BLaER1 treated with 17β-estradiol and CSF1 and Interleukin-3, amounts not matched to agents 10 nM and 100 nM (cell line): Measurements from ENCODE around the gene LRRC25.

Source experiments
- H3K27ac ChIP-seq, 11 experiments: shearing (Covaris generic); formaldehyde crosslinking; 2 replicates each; pipeline ENCODE4 v1.8.1; 2022
- H3K27me3 ChIP-seq, 11 experiments: shearing (Covaris generic); formaldehyde crosslinking; 2 replicates each; pipeline ENCODE4 v1.8.1; 2022
- H3K36me3 ChIP-seq, 11 experiments: shearing (Covaris generic); formaldehyde crosslinking; 2 replicates each; pipeline ENCODE4 v1.8.1; 2022
- H3K4me1 ChIP-seq, 10 experiments: shearing (Covaris generic); formaldehyde crosslinking; 2 replicates each; pipeline ENCODE4 v1.8.1; 2022
- H3K4me2 ChIP-seq, 11 experiments: shearing (Covaris generic); formaldehyde crosslinking; 2 replicates each; pipeline ENCODE4 v1.8.1; 2022
- H3K4me3 ChIP-seq, 10 experiments: shearing (Covaris generic); formaldehyde crosslinking; 2 replicates each; pipeline ENCODE4 v1.8.1; 2022
- H3K9ac ChIP-seq, 11 experiments: shearing (Covaris generic); formaldehyde crosslinking; 2 replicates each; pipeline ENCODE4 v1.8.1; 2022
- H3K9me3 ChIP-seq, 11 experiments: shearing (Covaris generic); formaldehyde crosslinking; replicated peaks in 1 of 11; 2 replicates each; pipeline ENCODE4 v1.8.1; 2022
- H4K20me1 ChIP-seq, 11 experiments: shearing (Covaris generic); formaldehyde crosslinking; 2 replicates each; pipeline ENCODE4 v1.8.1; 2022
- Cebpa-rat ChIP-seq, 11 experiments: shearing (Covaris generic); IDR thresholded peaks; 2 replicates each; pipeline ENCODE4 v1.8.1; 2022

The LRRC25 gene

GRCh38 chr19:18397242-18398202 is at the start of gene LRRC25:
Gene LRRC25 (minus strand): TSS chr19:18397622. CDS start chr19:18396963, 659 bp downstream.
- Histone ChIP-seq H4K20me1 (peaks cover 0 to 30% (median 0%) of the 10 kb centered on the region in 11 experiments; a peak in 4 of 22 replicates), H3K4me2 (peak within 1 kb of the TSS; percentile 27 to 99 (median 74); a peak in 21 of 22 replicates), H3K9ac (peak within 1 kb of the TSS in 5 of 11 experiments; percentile 10 to 86 (median 77); a peak in 8 of 22 replicates), H3K27me3 (peaks cover 0 to 18% (median 0%) of the 10 kb centered on the region in 11 experiments; a peak in 4 of 22 replicates), H3K36me3 (peaks cover 0 to 45% (median 0%) of the 10 kb centered on the region in 11 experiments; a peak in 6 of 22 replicates), H3K27ac (peak within 1 kb of the TSS in 4 of 11 experiments; percentile 22 to 85 (median 84); a peak in 8 of 22 replicates), H3K4me1 (peaks cover 23 to 100% (median 51%) of the 10 kb centered on the region in 10 experiments), H3K4me3 (peak within 1 kb of the TSS in 5 of 10 experiments; percentile 31 to 97 (median 76); a peak in 10 of 20 replicates), H3K9me3 (no peaks in the 10 kb centered on the region)
- TF ChIP-seq Cebpa-rat (IDR thresholded peaks at IDR 0.05): no peak

GRCh38 chr19:18446811-18447359 is 49.5 kb upstream of the LRRC25 start:
- H3K4me1 ChIP-seq: peaks cover 47 to 62% (median 56%) of the 10 kb centered on the region in 10 experiments
- H3K36me3 ChIP-seq: peaks cover 62 to 97% (median 79%) of the 10 kb centered on the region in 11 experiments
- no peak overlapping the region for H3K27ac ChIP-seq
- H3K9me3 ChIP-seq: no peaks in the 10 kb centered on the region
- peaks cover 49 to 98% (median 82%) of the 10 kb centered on the region in 11 experiments for H4K20me1 ChIP-seq
- no peaks in the 10 kb centered on the region for H3K27me3 ChIP-seq
- peak overlapping the region in 3 of 11 experiments; percentile 21 to 35 (median 33); a peak in 2 of 22 replicates for H3K9ac ChIP-seq
- H3K4me3 ChIP-seq: no peak overlapping the region
- TF ChIP-seq Cebpa-rat (IDR thresholded peaks at IDR 0.05): no peak
- H3K4me2 ChIP-seq: peak overlapping the region in 1 of 11 experiments; percentile 18; a peak in 1 of 22 replicates

GRCh38 chr19:18446145-18446810 is 48.9 kb upstream of the LRRC25 start:
- Histone ChIP-seq H3K4me1 (peaks cover 41 to 57% (median 50%) of the 10 kb centered on the region in 10 experiments), H3K4me3 (no peak overlapping the region), H3K9me3 (no peaks in the 10 kb centered on the region), H3K27me3 (no peaks in the 10 kb centered on the region), H3K9ac (peak overlapping the region in 8 of 11 experiments; percentile 11 to 49 (median 26); a peak in 4 of 22 replicates), H3K27ac (peak overlapping the region in 1 of 11 experiments; percentile 34; a peak in 2 of 22 replicates), H4K20me1 (peaks cover 44 to 98% (median 80%) of the 10 kb centered on the region in 11 experiments), H3K4me2 (peak overlapping the region in 9 of 11 experiments; percentile 18 to 67 (median 56); a peak in 16 of 22 replicates), H3K36me3 (peaks cover 62 to 95% (median 79%) of the 10 kb centered on the region in 11 experiments)
- no peak for TF ChIP-seq Cebpa-rat (IDR thresholded peaks at IDR 0.05)

DNA sequence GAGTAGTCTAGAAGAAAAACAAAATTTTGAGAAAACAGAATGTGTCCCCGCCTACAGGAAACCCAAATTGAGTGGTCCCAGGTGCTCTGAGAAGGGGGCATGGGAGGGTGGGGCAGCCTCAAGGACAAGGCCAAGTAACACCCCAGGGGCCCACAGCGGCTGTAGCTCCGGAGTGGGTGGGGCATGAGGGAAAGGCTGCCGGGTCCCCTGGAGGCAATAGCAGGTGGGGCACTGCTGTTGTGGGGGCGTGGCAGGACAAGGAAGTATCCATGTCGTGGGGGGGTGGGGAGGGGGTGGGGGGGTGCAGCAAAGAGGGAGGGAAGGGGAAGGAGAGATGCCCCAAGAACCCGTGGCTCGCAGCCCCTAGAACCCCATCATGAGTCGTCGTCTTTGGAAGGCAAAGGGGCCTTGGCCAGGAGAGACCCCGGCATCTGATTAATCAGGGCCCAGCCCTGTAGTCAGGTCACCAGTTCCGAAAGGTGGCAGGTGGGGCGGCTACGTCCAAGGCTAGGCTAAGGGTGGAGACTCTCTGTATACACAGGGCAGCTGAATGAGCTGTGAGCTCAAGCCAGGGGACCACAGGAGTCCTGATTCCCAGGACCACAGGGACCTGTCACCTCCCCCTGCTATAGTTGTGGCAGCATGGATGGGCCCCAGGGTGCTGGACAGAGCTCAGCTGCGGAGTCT is 48.0 kb upstream of the LRRC25 start:
- Histone ChIP-seq H3K27me3 (no peaks in the 10 kb centered on the region), H3K36me3 (peaks cover 59 to 86% (median 75%) of the 10 kb centered on the region in 11 experiments), H3K9ac (peak overlapping the region in 8 of 11 experiments; percentile 11 to 54 (median 31); a peak in 5 of 22 replicates), H3K4me3 (no peak overlapping the region), H3K4me2 (peak overlapping the region in 8 of 11 experiments; percentile 33 to 77 (median 62); a peak in 17 of 22 replicates), H3K9me3 (no peaks in the 10 kb centered on the region), H4K20me1 (peaks cover 43 to 98% (median 82%) of the 10 kb centered on the region in 11 experiments), H3K27ac (peak overlapping the region in 1 of 11 experiments; percentile 34; a peak in 3 of 22 replicates), H3K4me1 (peaks cover 32 to 56% (median 49%) of the 10 kb centered on the region in 10 experiments)
- no peak for TF ChIP-seq Cebpa-rat (IDR thresholded peaks at IDR 0.05)

- peak overlapping the region in 3 of 11 experiments; percentile 14 to 30 (median 20); a peak in 4 of 22 replicates for H3K27ac ChIP-seq
These were observed 47.1 kb upstream of the LRRC25 start for GRCh38 chr19:18444513-18444912.

GRCh38 chr19:18443831-18444230 is 46.4 kb upstream of the LRRC25 start:
- Histone ChIP-seq H3K4me2 (peak overlapping the region in 10 of 11 experiments; percentile 7 to 77 (median 58); a peak in 16 of 22 replicates), H3K4me3 (no peak overlapping the region; a peak in 2 of 20 replicates), H3K9ac (peak overlapping the region in 9 of 11 experiments; percentile 10 to 65 (median 45); a peak in 14 of 22 replicates), H3K27me3 (no peaks in the 10 kb centered on the region), H3K4me1 (peaks cover 37 to 68% (median 60%) of the 10 kb centered on the region in 10 experiments), H3K27ac (peak overlapping the region in 3 of 11 experiments; percentile 14 to 30 (median 20); a peak in 5 of 22 replicates), H4K20me1 (peaks cover 39 to 98% (median 77%) of the 10 kb centered on the region in 11 experiments), H3K9me3 (no peaks in the 10 kb centered on the region), H3K36me3 (peaks cover 43 to 70% (median 59%) of the 10 kb centered on the region in 11 experiments)
- no peak for TF ChIP-seq Cebpa-rat (IDR thresholded peaks at IDR 0.05)

More at GRCh38 chr19:18444513-18444912, 47.1 kb upstream of the LRRC25 start:
- Histone ChIP-seq H4K20me1 (peaks cover 42 to 98% (median 82%) of the 10 kb centered on the region in 11 experiments), H3K27me3 (no peaks in the 10 kb centered on the region), H3K36me3 (peaks cover 50 to 77% (median 66%) of the 10 kb centered on the region in 11 experiments), H3K4me2 (peak overlapping the region in 8 of 11 experiments; percentile 44 to 77 (median 60); a peak in 14 of 22 replicates), H3K9ac (peak overlapping the region in 9 of 11 experiments; percentile 11 to 65 (median 42); a peak in 14 of 22 replicates), H3K4me3 (no peak overlapping the region; a peak in 2 of 20 replicates), H3K4me1 (peaks cover 32 to 61% (median 53%) of the 10 kb centered on the region in 10 experiments), H3K9me3 (no peaks in the 10 kb centered on the region)
- no peak for TF ChIP-seq Cebpa-rat (IDR thresholded peaks at IDR 0.05)

- peaks cover 41 to 72% (median 64%) of the 10 kb centered on the region in 10 experiments for H3K4me1 ChIP-seq
- H3K9ac ChIP-seq: peak overlapping the region in 7 of 11 experiments; percentile 15 to 65 (median 51); a peak in 11 of 22 replicates
- no peak for TF ChIP-seq Cebpa-rat (IDR thresholded peaks at IDR 0.05)
These were observed 46.0 kb upstream of the LRRC25 start for GRCh38 chr19:18443406-18443805.

More at GRCh38 chr19:18443406-18443805, 46.0 kb upstream of the LRRC25 start:
- Histone ChIP-seq H4K20me1 (peaks cover 39 to 98% (median 77%) of the 10 kb centered on the region in 11 experiments), H3K27ac (peak overlapping the region in 3 of 11 experiments; percentile 14 to 30 (median 20); a peak in 4 of 22 replicates), H3K4me3 (no peak overlapping the region), H3K9me3 (no peaks in the 10 kb centered on the region), H3K36me3 (peaks cover 39 to 66% (median 55%) of the 10 kb centered on the region in 11 experiments), H3K4me2 (peak overlapping the region in 10 of 11 experiments; percentile 7 to 77 (median 58); a peak in 15 of 22 replicates), H3K27me3 (no peaks in the 10 kb centered on the region)
